Omental fat pad (tissue), 4 donors: ENCODE measurements around the gene ANKHD1. TPM values are rescaled to one million over a fixed set of nuclear protein-coding genes. Genes with fewer than 3 reads are reported as not detected.

Source experiments
- ATAC-seq: fragments of 150-250 bp; one replicate; pipeline ENCODE4 v1.9.1; 2016; ENCODE audit warnings: mild to moderate bottlenecking, moderate library complexity; ENCODE audit not compliant: low FRiP score
- DNase-seq: peaks from one replicate; pipeline ENCODE4 v3.0.0-alpha.2; 2019; ENCODE audit warnings: low spot score
- CTCF ChIP-seq, 3 donors: fragments of 450-650 bp; IDR thresholded peaks; one replicate each; pipeline ENCODE4 v1.5.1; 2016 to 2017; ENCODE audit warnings: antibody characterized with exemption in 3 of 3, mild to moderate bottlenecking in 3 of 3, moderate library complexity in 2 of 3
- total RNA-seq, 4 donors: library from RNA; depleted of rRNA; stranded (reverse); fragments of >200 nt; gene quantifications; one replicate each; pipeline ENCODE4 v1.1.0, GENCODE V29; 2016

Gene ANKHD1
- total RNA-seq, 4 donors from 2014 or later: 80.0 to 149 (median 103) TPM

- TF ChIP-seq CTCF (IDR thresholded peaks at IDR 0.05): no peak
- no peak for ATAC-seq
- no peak for DNase-seq
Observed at GRCh38 chr5:140542972-140543371, 141.3 kb downstream of the ANKHD1 start.

GRCh38 chr5:140544986-140545385 lies 143.4 kb downstream of the ANKHD1 start:
- no peak for TF ChIP-seq CTCF (IDR thresholded peaks at IDR 0.05)
- ATAC-seq (no peak), DNase-seq (no peak)

- DNase-seq: no peak
- no peak for TF ChIP-seq CTCF (IDR thresholded peaks at IDR 0.05)
- no peak for ATAC-seq
Observed at GRCh38 chr5:140545606-140546005, 144.0 kb downstream of the ANKHD1 start.

GRCh38 chr5:140546851-140547507 lies 145.3 kb downstream of the ANKHD1 start:
- ATAC-seq (no peak), DNase-seq (no peak)
- no peak for TF ChIP-seq CTCF (IDR thresholded peaks at IDR 0.05)

GRCh38 chr5:140547508-140548299 lies 146.1 kb downstream of the ANKHD1 start, which contains the start of gene EIF4EBP3:
Gene EIF4EBP3 (plus strand): TSS chr5:140547662. CDS start chr5:140547738, 76 bp downstream.
- peak in 1 of 3 donors; percentile 90 for TF ChIP-seq CTCF (IDR thresholded peaks at IDR 0.05)
- peak; percentile 95 for ATAC-seq
- peak; percentile 87 for DNase-seq

GRCh38 chr5:140548300-140548688 lies 146.7 kb downstream of the ANKHD1 start:
- ATAC-seq: peak; percentile 34
- no peak for TF ChIP-seq CTCF (IDR thresholded peaks at IDR 0.05)
- no peak for DNase-seq
